ENCODE data around the gene MALT1.

MALT1 gene

GRCh38 chr18:58758046-58758445 is 86.8 kb downstream of the MALT1 start:
- in situ Hi-C loops (cut with HindIII; ENCODE audit: low pct_ligation_motif_present, low sequenced_read_pairs), result loop anchor here (25.0 kb wide), 1 partner anchor 221 kb away; no protein-coding TSS in a partner anchor
- TF ChIP-seq CTCF (IDR thresholded peaks at IDR 0.05; ENCODE audit: low read depth, low read length, missing control alignments), result no peak

GRCh38 chr18:58758606-58759005 is 87.3 kb downstream of the MALT1 start:
- DNase-seq, result no peak
- Histone ChIP-seq H3K4me3 (ENCODE audit: low read depth, low read length) (no peak overlapping the region), H3K27me3 (replicated peaks) (no peaks in the 10 kb centered on the region), H3K36me3 (replicated peaks) (no peaks in the 10 kb centered on the region), H3K27ac (no peak overlapping the region)
- in situ Hi-C loops (cut with HindIII; ENCODE audit: low pct_ligation_motif_present, low sequenced_read_pairs), result loop anchor here (25.0 kb wide), 1 partner anchor 221 kb away; no protein-coding TSS in a partner anchor
- no peak for TF ChIP-seq CTCF (IDR thresholded peaks at IDR 0.05; ENCODE audit: low read depth, low read length, missing control alignments)

More at GRCh38 chr18:58758046-58758445, 86.8 kb downstream of the MALT1 start:
- H3K27ac ChIP-seq, result no peak overlapping the region
- no peaks in the 10 kb centered on the region for H3K27me3 ChIP-seq (replicated peaks)
- no peak for DNase-seq
- H3K36me3 ChIP-seq (replicated peaks), result no peaks in the 10 kb centered on the region
- H3K4me3 ChIP-seq (ENCODE audit: low read depth, low read length), result no peak overlapping the region

- no peak for TF ChIP-seq CTCF (IDR thresholded peaks at IDR 0.05; ENCODE audit: low read depth, low read length, missing control alignments)
- in situ Hi-C loops (cut with HindIII; ENCODE audit: low pct_ligation_motif_present, low sequenced_read_pairs), result loop anchor here (25.0 kb wide), 1 partner anchor 224 kb away; no protein-coding TSS in a partner anchor
- no peak overlapping the region for H3K4me3 ChIP-seq (ENCODE audit: low read depth, low read length)
- no peak for DNase-seq
- H3K27me3 ChIP-seq (replicated peaks), result peaks cover 2% of the 10 kb centered on the region
- no peaks in the 10 kb centered on the region for H3K36me3 ChIP-seq (replicated peaks)
- no peak overlapping the region for H3K27ac ChIP-seq
Measured at GRCh38 chr18:58761241-58761969, 90.1 kb downstream of the MALT1 start.

GRCh38 chr18:58761970-58762780 is 90.9 kb downstream of the MALT1 start:
- H3K27me3 ChIP-seq (replicated peaks), result peaks cover 2% of the 10 kb centered on the region
- TF ChIP-seq CTCF (IDR thresholded peaks at IDR 0.05; ENCODE audit: low read depth, low read length, missing control alignments), result no peak
- in situ Hi-C loops (cut with HindIII; ENCODE audit: low pct_ligation_motif_present, low sequenced_read_pairs), result loop anchor here (25.0 kb wide), 1 partner anchor 225 kb away; no protein-coding TSS in a partner anchor
- H3K27ac ChIP-seq, result no peak overlapping the region
- no peaks in the 10 kb centered on the region for H3K36me3 ChIP-seq (replicated peaks)
- no peak for DNase-seq
- no peak overlapping the region for H3K4me3 ChIP-seq (ENCODE audit: low read depth, low read length)

- no peak overlapping the region for H3K27ac ChIP-seq
- no peak overlapping the region for H3K4me3 ChIP-seq (ENCODE audit: low read depth, low read length)
- in situ Hi-C loops (cut with HindIII; ENCODE audit: low pct_ligation_motif_present, low sequenced_read_pairs), result loop anchor here (25.0 kb wide), 1 partner anchor 225 kb away; no protein-coding TSS in a partner anchor
- TF ChIP-seq CTCF (IDR thresholded peaks at IDR 0.05; ENCODE audit: low read depth, low read length, missing control alignments), result no peak
- H3K36me3 ChIP-seq (replicated peaks), result no peaks in the 10 kb centered on the region
- peaks cover 2% of the 10 kb centered on the region for H3K27me3 ChIP-seq (replicated peaks)
- no peak for DNase-seq
Measured at GRCh38 chr18:58762781-58763171, 91.5 kb downstream of the MALT1 start.

Data from brain microvascular endothelial cell (primary cell).